HG02884 (cell line): ENCODE data around the gene SNIP1.
A peak's percentile ranks its signal among the peaks of the same experiment; 100 is the strongest.
"Not testable (repeated sequence)": the region's sequence is repeated elsewhere in the genome, so short reads cannot be mapped to it uniquely, and the experiment has no call there.

Experiments used
- ATAC-seq: cut with Tn5 transposase; IDR thresholded peaks from one replicate; pipeline ENCODE4 v1.9.1; 2021; ENCODE audit warnings: mild to moderate bottlenecking, moderate library complexity; ENCODE audit not compliant: unreplicated experiment

The SNIP1 gene

DNA sequence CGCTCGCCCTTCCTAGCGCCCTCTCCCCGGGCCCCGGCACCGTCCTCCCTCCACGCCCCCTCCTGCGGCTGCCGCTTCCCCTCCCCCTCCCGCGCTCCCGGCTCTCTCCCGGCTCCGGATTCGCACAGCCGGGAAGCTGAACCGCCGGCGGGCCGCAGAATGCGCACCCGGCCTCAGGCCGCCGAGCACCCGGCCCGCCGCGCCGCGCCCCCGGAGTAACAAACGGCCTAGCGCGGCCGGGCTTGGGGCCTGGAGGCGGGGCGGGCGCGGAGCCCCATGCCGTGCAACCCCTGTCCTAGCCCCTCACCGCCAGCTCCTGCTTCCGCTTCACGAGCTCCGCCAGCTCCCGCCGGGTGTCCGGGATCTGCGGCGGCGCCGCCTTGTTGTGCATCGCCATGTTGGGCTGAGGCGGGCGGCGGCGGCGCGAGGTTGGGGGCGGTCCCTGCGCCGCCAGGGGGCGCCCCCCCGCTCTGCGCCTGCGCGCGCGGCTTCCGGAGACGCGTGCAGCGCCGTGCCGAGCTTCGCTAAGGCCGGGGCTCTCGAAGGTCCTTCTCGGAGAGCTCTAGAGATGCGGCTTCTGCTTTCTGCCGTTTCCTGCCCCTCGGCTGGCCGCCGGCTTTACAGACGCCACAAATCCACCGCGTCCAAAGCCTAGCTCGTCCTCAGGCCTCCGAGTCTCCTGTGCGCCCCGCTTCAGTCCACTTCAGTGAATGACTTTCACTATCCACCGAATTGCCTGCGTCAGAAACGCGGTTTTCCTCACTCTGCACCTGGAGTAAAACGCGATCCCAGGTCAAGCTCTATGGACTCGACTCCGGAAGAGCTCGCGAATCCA is 39.5 kb downstream of the SNIP1 start, which contains the start of gene MEAF6:
TSS of gene MEAF6 (minus strand) at position 417 of the 835 bp plus-strand sequence. CDS start at position 397, 20 bp downstream.
- peak; percentile 68 for ATAC-seq

DNA sequence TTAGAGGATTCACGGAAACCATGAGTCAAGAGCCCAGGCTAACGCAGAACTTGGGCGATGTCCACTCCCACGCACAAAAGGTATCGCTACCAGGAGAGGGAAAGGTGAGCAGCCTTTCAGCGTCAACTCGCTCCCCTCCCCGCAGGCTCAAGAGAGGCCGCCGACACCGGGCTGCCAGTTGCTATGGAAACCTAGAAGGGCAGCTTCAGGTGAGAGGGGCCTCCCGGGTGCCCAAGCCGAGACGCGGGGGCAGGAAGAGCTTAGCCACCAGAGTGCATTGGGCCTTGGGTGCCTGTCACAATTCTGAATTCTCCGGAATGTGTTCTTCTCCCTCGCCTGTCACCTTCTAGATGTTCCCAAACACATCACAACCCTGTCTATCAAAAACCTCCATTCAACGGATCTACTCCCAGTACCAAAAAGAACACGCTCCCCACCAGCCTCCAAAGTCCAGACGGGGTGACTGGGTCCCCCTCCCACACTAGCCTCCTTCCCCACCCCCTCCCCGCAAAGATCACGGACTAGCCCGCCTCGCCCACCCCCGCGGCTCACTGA is 40.2 kb downstream of the SNIP1 start:
- ATAC-seq = peak; percentile 13

GRCh38 chr1:37509181-37509580 is 44.9 kb downstream of the SNIP1 start:
- ATAC-seq = no peak

DNA sequence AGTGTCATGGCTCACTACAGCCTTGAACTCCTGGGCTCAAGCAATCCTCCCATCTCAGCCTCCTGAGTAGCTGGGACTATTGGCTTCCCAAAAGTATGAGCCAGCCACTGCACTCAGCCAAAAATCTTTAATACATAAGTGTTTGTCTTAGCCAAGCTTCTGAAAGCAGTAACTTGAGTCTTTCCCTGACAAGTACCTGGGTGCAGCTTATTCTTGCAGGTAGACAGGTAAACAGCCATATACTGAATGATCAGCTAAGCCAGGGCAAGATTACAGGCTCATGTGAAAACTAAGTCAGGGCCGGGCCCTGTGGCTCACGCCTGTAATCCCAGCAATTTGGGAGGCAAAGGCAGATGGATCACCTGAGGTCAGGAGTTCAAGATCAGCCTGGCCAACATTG is 47.4 kb downstream of the SNIP1 start:
- no peak for ATAC-seq

DNA sequence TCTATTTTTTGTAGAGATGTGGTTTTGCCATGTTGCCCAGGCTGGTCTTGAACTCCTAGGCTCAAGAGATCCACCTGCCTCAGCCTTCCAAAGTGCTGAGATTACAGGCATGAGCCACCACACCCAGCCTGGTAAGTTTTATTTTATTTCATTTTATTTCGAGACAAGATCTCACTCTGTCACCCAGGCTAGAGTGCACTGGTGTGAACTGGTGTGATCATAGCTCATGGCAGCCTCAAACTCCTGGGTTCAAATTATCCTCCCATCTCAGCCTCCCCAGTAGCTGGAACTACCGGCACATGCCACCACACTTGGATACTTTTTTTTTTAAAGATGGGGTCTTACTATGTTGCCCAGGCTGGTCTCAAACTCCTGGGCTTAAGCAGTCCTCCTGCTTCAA is 51.3 kb downstream of the SNIP1 start:
- ATAC-seq = not testable (repeated sequence)

DNA sequence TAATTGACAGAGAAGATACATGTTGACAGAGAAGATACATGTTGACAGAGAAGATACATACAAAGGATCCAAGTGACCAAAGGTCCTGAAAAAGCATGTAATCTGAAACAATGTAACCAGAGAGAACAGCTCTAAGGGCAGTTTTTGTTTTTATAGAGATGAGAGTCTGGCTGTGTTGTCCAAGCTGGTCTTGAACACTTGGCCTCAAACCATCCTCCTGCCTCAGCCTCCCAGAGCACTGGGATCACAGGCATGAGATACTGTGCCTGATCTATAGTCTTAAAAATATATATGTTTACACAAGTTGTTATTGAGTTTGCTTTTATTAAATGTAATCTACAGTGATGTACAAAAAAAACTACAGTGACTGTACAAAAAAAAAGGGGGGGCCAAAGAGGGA is 52.0 kb downstream of the SNIP1 start:
- ATAC-seq = no peak

- no peak for ATAC-seq
Measured at GRCh38 chr1:37501661-37502060, 52.4 kb downstream of the SNIP1 start.

GRCh38 chr1:37498872-37499617 is 55.0 kb downstream of the SNIP1 start:
- ATAC-seq = no peak

GRCh38 chr1:37497832-37498231 is 56.3 kb downstream of the SNIP1 start:
- ATAC-seq = no peak

- no peak for ATAC-seq
Measured at GRCh38 chr1:37495875-37496274, 58.2 kb downstream of the SNIP1 start.

DNA sequence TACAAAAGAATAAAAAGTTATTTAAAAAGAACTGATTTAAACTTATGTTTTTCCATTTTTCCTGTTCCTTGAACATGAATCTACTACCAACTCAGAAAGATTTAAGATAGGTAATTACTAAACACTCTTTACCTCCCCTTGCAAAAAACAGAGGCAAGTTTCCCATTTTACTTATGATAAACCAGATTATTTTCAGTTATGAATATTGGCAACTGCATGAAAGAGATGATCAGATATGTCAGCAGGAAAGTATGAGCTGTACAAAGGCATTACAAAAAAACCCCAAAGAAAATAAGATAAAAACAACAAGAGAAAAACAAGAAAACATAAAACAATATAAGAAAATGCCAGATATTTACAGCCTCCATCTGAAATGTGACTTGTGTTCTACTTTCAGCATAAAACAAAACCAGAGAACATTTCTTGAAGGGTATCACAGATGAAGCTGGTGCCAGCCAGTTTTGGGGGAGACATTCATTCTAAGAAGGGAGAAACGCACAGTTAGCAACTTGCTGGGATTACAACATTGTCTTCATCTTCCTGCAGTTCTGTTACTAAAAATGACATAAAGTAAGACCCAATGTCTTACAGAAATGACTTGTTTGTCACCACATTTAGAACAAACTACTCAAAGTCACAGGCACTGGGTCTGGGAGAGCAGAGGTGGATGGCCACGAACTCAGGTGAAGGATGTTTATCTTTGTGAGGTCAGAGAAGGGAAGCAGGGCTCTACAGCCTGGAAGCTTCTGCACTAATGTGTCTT is 60.6 kb downstream of the SNIP1 start:
- no peak for ATAC-seq

DNA sequence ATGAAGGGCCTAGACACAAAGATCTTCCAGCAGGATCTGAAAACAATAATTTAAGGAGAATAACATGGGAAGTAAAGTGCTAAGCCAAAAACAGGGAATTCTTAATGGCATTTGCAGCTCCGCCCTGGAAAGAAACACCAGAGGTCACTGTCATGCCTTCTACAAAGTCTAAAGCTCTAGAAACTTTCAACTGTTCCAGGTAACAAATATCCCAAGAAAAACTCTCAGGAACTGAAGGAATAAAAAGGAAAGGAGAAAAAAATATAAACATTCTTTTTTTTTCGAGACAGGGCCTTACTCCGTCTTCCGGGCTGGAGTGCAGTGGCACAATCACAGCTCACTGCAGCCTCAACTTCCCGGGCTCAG is 66.5 kb downstream of the SNIP1 start:
- no peak for ATAC-seq

DNA sequence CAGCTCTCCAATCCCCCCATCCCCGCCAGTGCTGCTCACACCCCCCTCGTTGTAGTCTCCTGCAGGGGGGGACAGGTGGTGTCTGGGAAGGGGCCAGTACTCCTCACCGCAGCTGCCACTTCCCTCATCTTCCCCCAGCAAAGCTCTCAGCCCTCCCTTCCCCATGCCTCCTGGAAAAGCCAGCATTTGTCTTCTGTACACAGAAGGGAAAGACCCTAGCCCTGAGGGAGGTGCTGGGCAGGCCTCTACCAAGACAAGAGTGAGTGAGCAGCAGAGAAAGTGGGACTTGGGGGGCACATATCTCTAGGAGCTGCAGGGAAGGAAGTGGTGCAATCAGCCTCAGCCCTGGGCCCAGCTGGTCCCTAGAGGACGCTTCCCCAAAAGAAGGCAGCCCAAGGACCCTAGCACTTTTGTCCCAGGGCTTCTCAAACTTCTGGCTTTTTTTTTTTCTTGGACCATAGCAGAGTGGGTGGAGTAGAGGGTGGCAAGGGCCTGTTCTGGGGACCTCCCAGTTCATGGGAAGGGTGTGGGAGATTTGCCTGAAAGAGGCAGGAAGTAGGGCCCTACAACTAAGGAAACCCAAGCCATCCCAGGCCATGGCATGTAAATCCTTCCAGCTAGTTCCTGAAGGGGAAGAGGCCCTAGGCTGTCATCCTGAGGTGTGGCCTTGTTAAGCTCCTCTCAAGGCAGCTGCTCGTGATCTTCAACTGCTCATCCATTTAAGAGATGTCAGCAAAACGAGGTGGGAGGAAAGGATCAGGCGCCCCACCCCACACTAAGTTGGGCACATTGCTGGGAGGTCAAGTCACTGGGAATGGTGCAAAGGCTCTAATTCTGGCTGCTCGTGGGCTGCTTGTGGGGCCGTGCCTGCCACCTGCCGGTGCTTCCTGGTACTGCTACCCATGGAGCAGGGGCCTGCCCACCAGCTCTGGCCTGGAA is 67.1 kb downstream of the SNIP1 start:
- no peak for ATAC-seq

DNA sequence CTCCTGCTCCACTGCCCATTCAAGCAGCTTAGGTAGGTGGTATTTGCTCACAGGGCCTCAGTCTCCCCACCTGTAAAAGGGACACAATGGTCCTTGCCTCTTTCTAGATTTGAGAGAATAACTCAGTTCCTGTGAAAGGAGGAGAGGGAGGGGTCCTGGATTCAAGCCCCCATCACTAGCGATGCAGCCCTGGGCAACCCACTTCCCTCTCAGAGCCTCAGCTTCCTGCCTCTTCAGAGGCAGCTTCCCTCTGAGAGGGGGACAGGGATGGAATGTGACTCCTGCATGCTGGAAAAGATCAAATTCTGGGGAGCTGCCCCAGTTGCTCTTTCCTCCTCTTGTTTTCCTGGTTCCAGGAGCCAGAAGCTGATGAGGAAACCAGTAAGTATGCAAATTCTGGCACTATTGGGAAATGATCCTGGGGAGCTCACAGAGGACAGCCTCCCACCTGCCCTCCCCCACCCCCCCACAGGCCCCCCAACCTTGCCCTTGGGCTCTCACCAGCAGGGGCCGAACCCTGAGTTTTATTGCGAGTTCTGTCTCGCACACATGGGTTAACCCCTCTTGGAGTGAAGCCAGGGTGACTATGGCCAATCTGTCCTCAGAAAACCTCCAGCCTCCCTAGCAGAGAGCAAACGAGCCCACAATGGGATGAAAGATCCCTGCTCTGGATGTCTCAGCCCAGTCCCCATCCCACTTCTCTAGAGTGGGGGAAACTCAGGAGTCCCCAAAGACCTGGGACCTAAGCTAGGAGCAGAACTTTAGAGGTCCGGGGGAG is 68.0 kb downstream of the SNIP1 start:
- no peak for ATAC-seq
